HL-60 (cell line): ENCODE data around the gene SPINK1.

ENCODE experiments used
- GABPA ChIP-seq: IDR thresholded peaks from 2 replicates; pipeline ENCODE4 v1.6.1; 2012; ENCODE audit warnings: low read depth
- TF ChIP-seq, protein P1 (sequence below): IDR thresholded peaks from one replicate; pipeline ENCODE4 v1.5.1; 2011; ENCODE audit warnings: low read length, control low read depth, inconsistent platforms; ENCODE audit not compliant: insufficient read depth

DNA sequence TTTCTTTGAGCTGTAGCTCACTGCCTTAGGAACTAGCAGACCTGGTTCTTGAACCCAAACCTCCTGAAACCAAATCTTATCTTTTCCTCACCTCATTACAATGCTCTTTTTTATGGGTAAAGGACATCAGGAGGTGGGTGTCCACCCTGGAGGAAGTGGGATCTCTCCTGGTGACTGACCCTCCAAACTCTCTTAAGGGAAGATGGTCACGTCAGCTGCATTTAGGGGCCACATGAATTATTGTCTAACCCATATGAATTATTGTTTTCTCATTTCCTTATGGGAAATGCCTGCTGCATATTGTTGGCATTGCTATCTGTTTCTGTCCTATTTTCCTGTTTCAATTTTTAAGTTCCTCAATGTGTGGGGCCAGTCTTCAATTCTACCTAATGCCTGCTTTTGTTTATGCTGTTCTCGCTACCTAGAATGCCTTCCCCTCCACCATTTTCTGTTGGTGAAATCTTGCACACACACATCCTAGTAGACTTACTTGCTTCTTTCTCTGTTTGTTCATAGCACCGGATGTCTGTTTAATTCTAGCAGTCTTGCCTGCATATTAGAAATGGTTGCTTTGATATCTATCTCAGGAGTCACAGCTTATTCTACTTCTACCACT, 22.0 kb upstream of the SPINK1 start:
- TF ChIP-seq, protein P1, sequence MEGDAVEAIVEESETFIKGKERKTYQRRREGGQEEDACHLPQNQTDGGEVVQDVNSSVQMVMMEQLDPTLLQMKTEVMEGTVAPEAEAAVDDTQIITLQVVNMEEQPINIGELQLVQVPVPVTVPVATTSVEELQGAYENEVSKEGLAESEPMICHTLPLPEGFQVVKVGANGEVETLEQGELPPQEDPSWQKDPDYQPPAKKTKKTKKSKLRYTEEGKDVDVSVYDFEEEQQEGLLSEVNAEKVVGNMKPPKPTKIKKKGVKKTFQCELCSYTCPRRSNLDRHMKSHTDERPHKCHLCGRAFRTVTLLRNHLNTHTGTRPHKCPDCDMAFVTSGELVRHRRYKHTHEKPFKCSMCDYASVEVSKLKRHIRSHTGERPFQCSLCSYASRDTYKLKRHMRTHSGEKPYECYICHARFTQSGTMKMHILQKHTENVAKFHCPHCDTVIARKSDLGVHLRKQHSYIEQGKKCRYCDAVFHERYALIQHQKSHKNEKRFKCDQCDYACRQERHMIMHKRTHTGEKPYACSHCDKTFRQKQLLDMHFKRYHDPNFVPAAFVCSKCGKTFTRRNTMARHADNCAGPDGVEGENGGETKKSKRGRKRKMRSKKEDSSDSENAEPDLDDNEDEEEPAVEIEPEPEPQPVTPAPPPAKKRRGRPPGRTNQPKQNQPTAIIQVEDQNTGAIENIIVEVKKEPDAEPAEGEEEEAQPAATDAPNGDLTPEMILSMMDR = no peak
- no peak for TF ChIP-seq GABPA
